ENCODE measurements around the gene MED12L.

DNA sequence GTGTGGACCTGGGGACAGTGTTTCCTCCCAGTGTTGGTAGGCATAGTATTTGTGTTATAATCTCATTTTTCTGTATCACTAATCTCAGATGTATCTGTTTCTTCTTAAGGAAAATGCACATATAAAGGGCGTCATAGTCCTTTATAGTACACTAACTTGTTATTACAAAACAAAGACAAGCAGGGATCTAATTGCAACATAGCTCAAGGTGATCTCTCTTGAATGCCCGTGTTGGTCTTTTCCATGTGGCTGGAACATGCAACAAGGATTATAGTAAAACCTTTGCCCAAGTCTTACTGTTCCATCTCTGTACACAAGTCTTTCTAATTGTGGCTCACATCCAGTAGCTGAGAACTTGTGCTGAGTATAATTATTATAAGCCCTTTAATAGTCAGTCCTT is 234.7 kb downstream of the MED12L start:
- TF ChIP-seq EZH2 (IDR thresholded peaks at IDR 0.05): no peak
- no peak for TF ChIP-seq POLR2AphosphoS5 (IDR thresholded peaks at IDR 0.05; ENCODE audit: borderline replicate concordance, low read depth, low read length)
- TF ChIP-seq FOXP2 (optimal IDR thresholded peaks at IDR 0.05; ENCODE audit: control extremely low read depth, extremely low read length, insufficient read depth): no peak

Measured in SK-N-MC (cell line).